Measurements from ENCODE around the gene TANC1. TPM values are rescaled to one million over a fixed set of nuclear protein-coding genes. Genes with fewer than 3 reads are reported as not detected.
A peak's percentile ranks its signal among the peaks of the same experiment; 100 is the strongest.

Gene TANC1
- total RNA-seq, 2 donors from 2014 or later = 51.8 to 58.9 TPM

- Histone ChIP-seq H3K27ac (peak overlapping the region; percentile 71 to 87), H3K27me3 (no peaks in the 10 kb centered on the region), H3K9me3 (no peaks in the 10 kb centered on the region), H3K4me1 (peaks cover 0 to 48% of the 10 kb centered on the region in 2 donors), H3K36me3 (no peaks in the 10 kb centered on the region), H3K4me3 (no peak overlapping the region)
- no peak for TF ChIP-seq CTCF (IDR thresholded peaks at IDR 0.05)
- DNase-seq (ENCODE audit: low spot score) = no peak
These were observed 151.3 kb downstream of the TANC1 start for GRCh38 chr2:159119652-159120257.

GRCh38 chr2:159123786-159124185, 155.3 kb downstream of the TANC1 start:
- DNase-seq (ENCODE audit: low spot score) = no peak
- Histone ChIP-seq H3K27me3 (no peaks in the 10 kb centered on the region), H3K27ac (peak overlapping the region; percentile 72 to 87), H3K4me1 (peaks cover 0 to 59% of the 10 kb centered on the region in 2 donors), H3K4me3 (no peak overlapping the region), H3K9me3 (no peaks in the 10 kb centered on the region), H3K36me3 (no peaks in the 10 kb centered on the region)
- TF ChIP-seq CTCF (IDR thresholded peaks at IDR 0.05) = no peak

GRCh38 chr2:159124441-159124911, 156.0 kb downstream of the TANC1 start:
- Histone ChIP-seq H3K27ac (peak overlapping the region; percentile 72 to 87), H3K4me3 (no peak overlapping the region), H3K4me1 (peaks cover 0 to 59% of the 10 kb centered on the region in 2 donors), H3K36me3 (no peaks in the 10 kb centered on the region), H3K9me3 (no peaks in the 10 kb centered on the region), H3K27me3 (no peaks in the 10 kb centered on the region)
- DNase-seq (ENCODE audit: low spot score) = no peak
- TF ChIP-seq CTCF (IDR thresholded peaks at IDR 0.05) = no peak

GRCh38 chr2:159124931-159125467, 156.6 kb downstream of the TANC1 start:
- Histone ChIP-seq H3K4me3 (no peak overlapping the region), H3K4me1 (peaks cover 0 to 59% of the 10 kb centered on the region in 2 donors), H3K27me3 (no peaks in the 10 kb centered on the region), H3K27ac (peak overlapping the region; percentile 72 to 87), H3K9me3 (no peaks in the 10 kb centered on the region), H3K36me3 (no peaks in the 10 kb centered on the region)
- no peak for DNase-seq (ENCODE audit: low spot score)
- TF ChIP-seq CTCF (IDR thresholded peaks at IDR 0.05) = no peak

GRCh38 chr2:159125858-159126257, 157.4 kb downstream of the TANC1 start:
- DNase-seq (ENCODE audit: low spot score) = no peak
- no peak overlapping the region for H3K4me3 ChIP-seq
- no peaks in the 10 kb centered on the region for H3K36me3 ChIP-seq
- peak overlapping the region; percentile 72 to 87 for H3K27ac ChIP-seq
- H3K4me1 ChIP-seq = peaks cover 0 to 64% of the 10 kb centered on the region in 2 donors
- TF ChIP-seq CTCF (IDR thresholded peaks at IDR 0.05) = no peak
- no peaks in the 10 kb centered on the region for H3K9me3 ChIP-seq
- no peaks in the 10 kb centered on the region for H3K27me3 ChIP-seq

Measured in right atrium auricular region (tissue), 2 donors.